PC-3 (cell line): ENCODE measurements around the gene ACVR2A. TPM values are rescaled to one million over a fixed set of nuclear protein-coding genes. Genes with fewer than 3 reads are reported as not detected.

Experiments used
- ATAC-seq: fragments of 200-7000 bp; cut with Tn5 transposase; 2 replicates; pipeline ENCODE4 v1.9.1; 2020; ENCODE audit warnings: mild to moderate bottlenecking, moderate library complexity
- BruUV-seq: library from RNA; stranded (reverse); fragments of 400-500 nt; replicated peaks from 2 replicates; lab custom pipeline; 2021; lab: Mats Ljungman, UMichigan
- CTCF ChIA-PET: fragments of 300-600 bp; sonication (Branson Sonifier 250); formaldehyde crosslinking; loops from one replicate; lab custom pipeline; 2022; ENCODE audit warnings: antibody characterized with exemption; lab: Charles Lee
- POLR2A ChIA-PET: fragments of 300-600 bp; sonication (Branson Sonifier 250); formaldehyde crosslinking; loops from one replicate; lab custom pipeline; 2022; ENCODE audit warnings: antibody characterized with exemption; ENCODE audit not compliant: unreplicated experiment; lab: Charles Lee
- DNase-seq: peaks from one replicate; pipeline ENCODE4 v3.0.0-alpha.2; 2015
- H2AFZ ChIP-seq: fragments of 300-600 bp; sonication (generic); 2 replicates; pipeline ENCODE4 v1.6.0; 2016; ENCODE audit warnings: antibody characterized with exemption, low read length
- H3F3A ChIP-seq: fragments of 300-600 bp; sonication (generic); one replicate; pipeline ENCODE4 v1.6.0; 2017; ENCODE audit warnings: antibody characterized with exemption, low read length, control low read depth, mild to moderate bottlenecking; ENCODE audit not compliant: unreplicated experiment
- H3K27ac ChIP-seq: fragments of 300-600 bp; sonication (generic); 2 replicates; pipeline ENCODE4 v1.5.1; 2016; ENCODE audit warnings: mild to moderate bottlenecking, low read length
- H3K27me3 ChIP-seq: fragments of 300-600 bp; sonication (generic); 2 replicates; pipeline ENCODE4 v1.6.1; 2016; ENCODE audit warnings: low read length, mixed read lengths
- H3K36me3 ChIP-seq: fragments of 300-600 bp; sonication (generic); 2 replicates; pipeline ENCODE4 v1.6.1; 2016; ENCODE audit warnings: low read depth, mixed run types, low read length, mixed read lengths
- H3K4me1 ChIP-seq: fragments of 300-600 bp; sonication (generic); 2 replicates; pipeline ENCODE4 v1.5.1; 2016; ENCODE audit warnings: low read length; ENCODE audit not compliant: insufficient read depth
- H3K4me2 ChIP-seq: fragments of 300-600 bp; sonication (generic); 2 replicates; pipeline ENCODE4 v1.6.0; 2016; ENCODE audit warnings: low read length
- H3K4me3 ChIP-seq: fragments of 300-600 bp; sonication (generic); 2 replicates; pipeline ENCODE4 v1.5.1; 2016; ENCODE audit warnings: mild to moderate bottlenecking, low read length, mixed read lengths
- H3K79me2 ChIP-seq: fragments of 300-600 bp; sonication (generic); 2 replicates; pipeline ENCODE4 v1.6.1; 2017; ENCODE audit warnings: low read length, mixed read lengths
- H3K9ac ChIP-seq: fragments of 300-600 bp; sonication (generic); 2 replicates; pipeline ENCODE4 v1.6.0; 2016; ENCODE audit warnings: mild to moderate bottlenecking, low read length
- H3K9me2 ChIP-seq: fragments of 300-600 bp; sonication (generic); replicated peaks from 2 replicates; pipeline ENCODE4 v1.6.1; 2016; ENCODE audit warnings: mixed run types, low read length, mixed read lengths
- H3K9me3 ChIP-seq: fragments of 300-600 bp; sonication (generic); 2 replicates; pipeline ENCODE4 v1.6.1; 2016; ENCODE audit warnings: low read length, mixed read lengths
- H4K20me1 ChIP-seq: fragments of 300-600 bp; sonication (generic); 2 replicates; pipeline ENCODE4 v1.6.1; 2016; ENCODE audit warnings: low read length, mixed read lengths
- CTCF ChIP-seq: fragments of 300-600 bp; sonication (generic); conservative IDR thresholded peaks from 2 replicates; pipeline ENCODE4 v1.5.1; 2017; ENCODE audit warnings: antibody characterized with exemption, low read depth, mild to moderate bottlenecking, low read length
- EZH2 ChIP-seq: fragments of 300-600 bp; sonication (generic); IDR thresholded peaks from one replicate; pipeline ENCODE4 v1.6.1; 2017; ENCODE audit warnings: antibody characterized with exemption, mild to moderate bottlenecking, low read length; ENCODE audit not compliant: unreplicated experiment
- EZH2phosphoT487 ChIP-seq: fragments of 300-600 bp; sonication (generic); IDR thresholded peaks from 2 replicates; pipeline ENCODE4 v1.6.1; 2018; ENCODE audit warnings: mild to moderate bottlenecking, antibody characterized with exemption, low read length, borderline replicate concordance
- intact Hi-C: fragments of 100-400 bp; cut with micrococcal nuclease; formaldehyde crosslinking; loops from 2 replicates; pipeline ENCODE4 v1.9.0; 2023
- total RNA-seq: library from RNA; depleted of rRNA; stranded (reverse); fragments of >200 nt; gene quantifications from 2 replicates; pipeline ENCODE4 v1.2.3, GENCODE V29; 2014

The ACVR2A gene
- total RNA-seq, 1 experiment from 2014 or later: 6.5 TPM

GRCh38 chr2:147927053-147927588, 82.3 kb downstream of the ACVR2A start:
- no peaks in the 10 kb centered on the region for H3F3A ChIP-seq
- H3K79me2 ChIP-seq: no peaks in the 10 kb centered on the region
- no peak for ATAC-seq
- no TSS peak for BruUV-seq
- CTCF ChIA-PET: no interaction called here
- no peak for DNase-seq
- H4K20me1 ChIP-seq: no peaks in the 10 kb centered on the region
- no peak overlapping the region for H2AFZ ChIP-seq
- H3K4me3 ChIP-seq: no peak overlapping the region
- H3K4me1 ChIP-seq: no peaks in the 10 kb centered on the region
- H3K9me2 ChIP-seq: no peaks in the 10 kb centered on the region
- 0 out of 2 replicates have a peak, but pooled peaks cover 4% of the 10 kb centered on the region for H3K36me3 ChIP-seq
- TF ChIP-seq CTCF: no peak
- TF ChIP-seq EZH2phosphoT487: no peak
- TF ChIP-seq EZH2: no peak
- H3K27ac ChIP-seq: no peak overlapping the region
- no peaks in the 10 kb centered on the region for H3K9me3 ChIP-seq
- intact Hi-C loops: no loop called here
- no peak overlapping the region for H3K9ac ChIP-seq
- no peaks in the 10 kb centered on the region for H3K27me3 ChIP-seq
- POLR2A ChIA-PET: interaction anchor here (0.7 kb wide), 1 partner anchor 167 kb away, joined by 10 read pairs; no protein-coding TSS in a partner anchor
- H3K4me2 ChIP-seq: no peak overlapping the region

GRCh38 chr2:147933931-147934330, 89.1 kb downstream of the ACVR2A start:
- no peak for TF ChIP-seq CTCF
- no peak for TF ChIP-seq EZH2
- TF ChIP-seq EZH2phosphoT487: no peak
- Histone ChIP-seq H3K4me3 (no peak overlapping the region), H3K9ac (no peak overlapping the region), H3K4me2 (no peak overlapping the region), H3F3A (no peaks in the 10 kb centered on the region), H3K27me3 (no peaks in the 10 kb centered on the region), H3K9me3 (no peaks in the 10 kb centered on the region), H3K79me2 (no peaks in the 10 kb centered on the region), H4K20me1 (no peaks in the 10 kb centered on the region), H3K36me3 (peaks cover 35% of the 10 kb centered on the region), H3K9me2 (no peaks in the 10 kb centered on the region), H2AFZ (no peak overlapping the region), H3K4me1 (no peaks in the 10 kb centered on the region), H3K27ac (no peak overlapping the region)
- CTCF ChIA-PET: no interaction called here
- POLR2A ChIA-PET: no interaction called here
- DNase-seq: no peak
- BruUV-seq: no TSS peak
- intact Hi-C loops: no loop called here
- no peak for ATAC-seq

GRCh38 chr2:147934881-147935620, 90.2 kb downstream of the ACVR2A start:
- no peak for TF ChIP-seq CTCF
- no peak for TF ChIP-seq EZH2
- no peak for TF ChIP-seq EZH2phosphoT487
- Histone ChIP-seq H3K9me3 (no peaks in the 10 kb centered on the region), H2AFZ (no peak overlapping the region), H4K20me1 (no peaks in the 10 kb centered on the region), H3K79me2 (no peaks in the 10 kb centered on the region), H3F3A (no peaks in the 10 kb centered on the region), H3K36me3 (peaks cover 35% of the 10 kb centered on the region), H3K27me3 (no peaks in the 10 kb centered on the region), H3K4me1 (no peaks in the 10 kb centered on the region), H3K27ac (no peak overlapping the region), H3K9ac (no peak overlapping the region), H3K4me3 (no peak overlapping the region), H3K4me2 (no peak overlapping the region), H3K9me2 (no peaks in the 10 kb centered on the region)
- ATAC-seq (no peak), DNase-seq (no peak)
- POLR2A ChIA-PET: no interaction called here
- CTCF ChIA-PET: no interaction called here
- BruUV-seq: no TSS peak
- intact Hi-C loops: no loop called here
